ENCODE measurements around the gene IL20RA. TPM values are rescaled to one million over a fixed set of nuclear protein-coding genes. Genes with fewer than 3 reads are reported as not detected.

IL20RA gene
- total RNA-seq, 1 experiment from 2014 or later, result 0.03 TPM

GRCh38 chr6:137056121-137056880 is 11.5 kb upstream of the IL20RA start:
- Histone ChIP-seq H3K36me3 (no peaks in the 10 kb centered on the region), H3K9me3 (no peaks in the 10 kb centered on the region), H3K27me3 (no peaks in the 10 kb centered on the region), H3K4me3 (no peak overlapping the region)
- DNase-seq, result no peak

DNA sequence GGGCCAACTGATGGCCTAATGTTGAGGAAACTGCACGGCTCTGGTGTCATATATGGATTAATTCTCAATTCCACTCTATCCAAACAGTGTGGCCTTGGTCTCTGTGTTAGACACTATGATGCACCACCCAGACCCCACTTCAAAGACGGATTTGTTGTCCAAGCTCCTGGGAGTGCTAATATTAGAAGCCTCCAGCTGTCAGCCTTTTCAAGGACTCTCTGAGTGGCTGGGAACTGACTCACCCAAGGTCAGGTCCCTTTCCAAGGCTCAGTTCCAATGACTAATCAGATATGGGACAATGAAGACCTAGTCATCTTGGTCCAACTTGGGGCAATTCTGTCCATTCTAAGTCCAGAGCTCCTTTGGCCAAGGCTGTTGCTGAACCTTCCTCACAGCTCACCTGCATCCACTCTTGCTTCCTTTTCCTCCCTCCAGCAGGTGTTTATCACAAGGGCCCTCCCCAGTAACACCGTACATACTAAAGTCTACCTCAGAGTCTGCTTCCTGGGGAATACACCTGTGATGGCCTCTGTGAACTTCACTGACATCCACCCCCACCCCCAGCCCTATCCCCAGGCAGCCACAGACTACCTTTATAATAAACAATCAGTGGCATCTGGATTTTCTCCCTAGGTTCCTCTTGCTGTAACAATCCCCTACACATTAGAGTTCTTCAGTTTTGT is 7.2 kb upstream of the IL20RA start:
- Histone ChIP-seq H3K27me3 (no peaks in the 10 kb centered on the region), H3K4me3 (no peak overlapping the region), H3K36me3 (no peaks in the 10 kb centered on the region), H3K9me3 (no peaks in the 10 kb centered on the region)
- no peak for DNase-seq

GRCh38 chr6:137049095-137049494 is 4.3 kb upstream of the IL20RA start:
- Histone ChIP-seq H3K4me3 (no peak overlapping the region), H3K36me3 (no peaks in the 10 kb centered on the region), H3K9me3 (no peaks in the 10 kb centered on the region), H3K27me3 (no peaks in the 10 kb centered on the region)
- DNase-seq, result no peak

- H3K27me3 ChIP-seq, result peaks cover 7% of the 10 kb centered on the region
- H3K9me3 ChIP-seq, result no peaks in the 10 kb centered on the region
- H3K36me3 ChIP-seq, result no peaks in the 10 kb centered on the region
- no peak for DNase-seq
- H3K4me3 ChIP-seq, result no peak overlapping the region
These were observed 2.2 kb upstream of the IL20RA start for GRCh38 chr6:137046871-137047412.

DNA sequence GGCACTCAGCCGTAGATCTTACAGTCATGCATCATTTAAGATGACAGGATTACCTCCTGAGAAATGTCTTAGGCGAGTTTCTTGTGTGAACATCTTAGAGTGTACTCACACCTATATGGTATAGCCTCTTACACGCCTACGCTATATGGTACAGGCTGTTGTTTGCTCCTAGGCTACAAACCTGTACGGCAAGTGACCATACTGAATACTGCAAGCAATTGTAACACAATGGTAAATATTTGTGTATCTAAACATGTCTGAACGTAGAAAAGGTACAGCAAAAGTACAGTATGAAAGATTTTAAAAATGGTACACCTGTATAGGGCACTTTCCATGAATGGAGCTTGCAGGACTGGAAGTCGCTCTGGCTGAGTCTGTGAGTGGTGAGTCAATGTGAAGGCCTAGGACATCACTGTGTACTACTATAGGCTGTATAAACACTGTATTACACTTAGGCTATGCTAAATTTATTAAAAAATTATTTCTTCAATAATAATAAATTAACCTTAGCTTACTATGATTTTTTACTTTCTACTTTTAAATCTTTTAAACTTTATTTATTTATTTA is 541 bp upstream of the IL20RA start:
- peaks cover 7% of the 10 kb centered on the region for H3K27me3 ChIP-seq

DNA sequence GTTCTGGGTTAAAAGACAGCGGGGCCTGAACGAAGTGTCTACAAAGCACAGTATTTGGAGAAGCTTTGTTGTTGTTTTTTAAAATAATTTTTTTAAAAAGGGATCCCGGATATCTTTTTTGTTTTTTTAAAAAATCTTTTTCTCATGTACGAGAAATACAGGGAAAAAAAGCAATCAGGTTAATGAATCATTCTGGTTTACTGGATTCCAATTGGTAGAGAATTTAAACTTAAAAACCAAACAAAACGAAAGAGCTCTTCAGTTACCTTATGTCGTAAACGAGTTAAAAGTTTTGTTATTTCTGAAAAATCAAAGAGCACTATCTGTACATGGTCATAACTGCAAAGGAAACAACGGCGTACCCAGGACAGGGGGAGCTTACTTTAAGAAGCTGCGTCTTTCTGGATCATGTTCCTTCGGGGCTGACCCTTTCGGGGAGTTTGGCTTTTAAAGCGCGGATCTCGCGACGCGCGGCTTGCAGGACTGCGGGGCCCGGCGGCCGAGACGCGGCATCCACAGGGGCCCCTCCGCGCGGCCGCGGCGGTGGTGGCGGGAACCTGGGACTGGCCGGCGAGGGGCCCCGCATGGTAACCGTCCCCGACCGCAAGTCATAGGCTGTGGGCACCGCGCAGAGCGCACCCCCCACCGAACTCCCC is 927 bp downstream of the IL20RA start:
- peaks cover 7% of the 10 kb centered on the region for H3K27me3 ChIP-seq
- peak; percentile 50 for DNase-seq

More for the DNA sequence above, 541 bp upstream of the IL20RA start:
- H3K36me3 ChIP-seq, result no peaks in the 10 kb centered on the region
- no peak overlapping the region for H3K4me3 ChIP-seq
- no peak for DNase-seq
- H3K9me3 ChIP-seq, result no peaks in the 10 kb centered on the region

DNA sequence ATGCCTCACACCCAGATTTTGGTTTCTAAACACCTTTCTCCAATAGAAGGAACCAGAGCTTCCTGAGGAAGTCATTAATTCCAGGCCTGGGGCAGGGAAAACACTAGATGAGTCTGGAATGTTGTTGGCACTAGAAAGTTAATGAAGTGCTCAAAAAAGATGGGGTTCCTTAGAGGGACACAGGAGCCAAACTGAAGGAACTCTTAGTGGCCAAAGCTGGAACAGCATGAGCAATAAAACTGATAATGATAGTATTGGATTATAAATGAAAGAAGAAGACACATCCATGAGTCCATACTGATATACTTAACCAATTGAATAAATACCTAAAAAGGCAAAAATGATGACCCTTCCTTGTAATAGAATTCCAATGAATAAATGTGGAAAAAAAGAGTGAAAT is 4.4 kb downstream of the IL20RA start:
- peaks cover 7% of the 10 kb centered on the region for H3K27me3 ChIP-seq
- no peaks in the 10 kb centered on the region for H3K9me3 ChIP-seq
- no peak for DNase-seq
- no peaks in the 10 kb centered on the region for H3K36me3 ChIP-seq
- no peak overlapping the region for H3K4me3 ChIP-seq

More for the DNA sequence above, 927 bp downstream of the IL20RA start:
- peak overlapping the region; percentile 67 for H3K4me3 ChIP-seq
- H3K9me3 ChIP-seq, result no peaks in the 10 kb centered on the region
- no peaks in the 10 kb centered on the region for H3K36me3 ChIP-seq

DNA sequence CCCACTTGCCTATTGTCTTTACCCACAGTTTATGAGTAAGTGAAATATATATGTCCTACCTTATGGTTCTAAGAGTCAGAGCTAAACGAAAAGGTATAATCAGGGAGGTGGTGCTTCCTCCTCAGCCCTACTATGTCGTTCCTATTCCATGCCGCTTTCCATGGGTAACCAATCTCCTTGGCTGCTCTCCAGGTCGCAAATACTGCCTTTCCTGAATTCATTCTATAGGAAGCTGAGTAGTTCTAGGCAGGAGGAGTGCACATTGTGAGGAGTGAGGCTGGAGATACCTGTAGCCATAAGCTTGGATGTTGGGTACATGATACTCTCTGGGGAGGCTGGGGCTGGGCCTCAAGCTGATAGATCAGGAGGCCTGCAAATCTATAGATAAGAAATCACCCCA is 5.8 kb downstream of the IL20RA start:
- no peak overlapping the region for H3K4me3 ChIP-seq
- H3K9me3 ChIP-seq, result no peaks in the 10 kb centered on the region
- H3K36me3 ChIP-seq, result no peaks in the 10 kb centered on the region
- DNase-seq, result no peak
- peaks cover 7% of the 10 kb centered on the region for H3K27me3 ChIP-seq

DNA sequence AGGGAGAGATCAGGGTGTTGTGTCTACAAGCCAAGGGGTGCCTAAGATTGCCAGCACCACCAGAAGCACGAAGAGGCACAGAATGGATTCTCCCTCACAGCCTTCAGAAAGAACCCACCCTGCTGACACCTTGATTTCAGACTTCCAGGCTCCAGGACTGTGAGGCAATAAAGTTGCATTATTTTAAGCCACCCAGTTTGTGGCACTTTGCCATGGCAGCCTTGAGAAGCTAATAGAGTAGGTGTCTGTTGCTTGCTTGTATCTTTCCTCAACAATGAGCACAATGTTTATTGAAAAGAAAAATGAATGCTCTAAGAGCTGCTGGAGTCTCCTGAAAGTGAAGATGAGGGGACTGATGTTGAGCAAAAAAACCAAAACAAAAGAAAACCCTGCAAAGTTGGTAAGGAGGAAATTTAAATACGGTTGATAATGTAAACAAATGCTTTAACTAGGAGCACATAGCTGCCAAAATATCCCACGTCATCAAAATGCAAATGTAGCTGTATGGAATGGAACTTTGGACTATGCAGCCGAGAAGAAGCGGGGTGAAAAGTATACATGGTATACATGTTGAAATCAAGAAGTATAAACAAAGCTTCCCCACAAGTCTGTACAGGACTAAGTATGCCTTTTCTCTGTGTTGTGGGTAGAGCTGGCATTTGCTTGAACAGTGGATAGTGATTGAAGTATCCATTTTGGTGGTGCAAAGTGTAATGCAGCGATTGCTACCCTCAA is 8.0 kb downstream of the IL20RA start:
- Histone ChIP-seq H3K9me3 (no peaks in the 10 kb centered on the region), H3K36me3 (no peaks in the 10 kb centered on the region), H3K27me3 (no peaks in the 10 kb centered on the region; the same call in 1 of the 2 replicates), H3K4me3 (no peak overlapping the region)
- no peak for DNase-seq

GRCh38 chr6:137033828-137034227 is 10.9 kb downstream of the IL20RA start:
- Histone ChIP-seq H3K27me3 (no peaks in the 10 kb centered on the region; the same call in 1 of the 2 replicates), H3K4me3 (no peak overlapping the region), H3K9me3 (no peaks in the 10 kb centered on the region), H3K36me3 (no peaks in the 10 kb centered on the region)
- no peak for DNase-seq

DNA sequence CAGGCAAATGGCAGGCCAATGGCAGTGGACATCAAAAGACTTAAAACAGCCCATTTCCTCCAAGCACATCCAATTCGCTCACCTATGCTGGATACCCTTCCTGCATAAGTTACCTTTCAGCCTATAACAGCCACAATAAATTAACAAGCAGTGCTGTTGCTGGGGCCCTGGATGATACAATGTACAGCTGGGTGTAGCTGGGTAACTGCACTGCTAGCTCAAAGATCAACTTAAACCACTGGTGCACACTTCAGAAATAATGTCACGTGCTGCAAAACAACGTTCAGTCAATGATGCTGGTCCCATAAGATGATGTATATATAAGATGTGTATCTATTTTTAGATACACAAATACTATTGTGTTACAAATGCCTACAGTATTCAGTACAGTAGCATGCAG is 13.6 kb downstream of the IL20RA start:
- H3K27me3 ChIP-seq, result no peaks in the 10 kb centered on the region; the same call in 1 of the 2 replicates
- H3K36me3 ChIP-seq, result no peaks in the 10 kb centered on the region
- H3K9me3 ChIP-seq, result no peaks in the 10 kb centered on the region
- no peak for DNase-seq
- H3K4me3 ChIP-seq, result no peak overlapping the region

- H3K9me3 ChIP-seq, result no peaks in the 10 kb centered on the region
- H3K27me3 ChIP-seq, result no peaks in the 10 kb centered on the region; the same call in 1 of the 2 replicates
- DNase-seq, result no peak
- no peaks in the 10 kb centered on the region for H3K36me3 ChIP-seq
- no peak overlapping the region for H3K4me3 ChIP-seq
These were observed 15.9 kb downstream of the IL20RA start for GRCh38 chr6:137028912-137029311.

DNA sequence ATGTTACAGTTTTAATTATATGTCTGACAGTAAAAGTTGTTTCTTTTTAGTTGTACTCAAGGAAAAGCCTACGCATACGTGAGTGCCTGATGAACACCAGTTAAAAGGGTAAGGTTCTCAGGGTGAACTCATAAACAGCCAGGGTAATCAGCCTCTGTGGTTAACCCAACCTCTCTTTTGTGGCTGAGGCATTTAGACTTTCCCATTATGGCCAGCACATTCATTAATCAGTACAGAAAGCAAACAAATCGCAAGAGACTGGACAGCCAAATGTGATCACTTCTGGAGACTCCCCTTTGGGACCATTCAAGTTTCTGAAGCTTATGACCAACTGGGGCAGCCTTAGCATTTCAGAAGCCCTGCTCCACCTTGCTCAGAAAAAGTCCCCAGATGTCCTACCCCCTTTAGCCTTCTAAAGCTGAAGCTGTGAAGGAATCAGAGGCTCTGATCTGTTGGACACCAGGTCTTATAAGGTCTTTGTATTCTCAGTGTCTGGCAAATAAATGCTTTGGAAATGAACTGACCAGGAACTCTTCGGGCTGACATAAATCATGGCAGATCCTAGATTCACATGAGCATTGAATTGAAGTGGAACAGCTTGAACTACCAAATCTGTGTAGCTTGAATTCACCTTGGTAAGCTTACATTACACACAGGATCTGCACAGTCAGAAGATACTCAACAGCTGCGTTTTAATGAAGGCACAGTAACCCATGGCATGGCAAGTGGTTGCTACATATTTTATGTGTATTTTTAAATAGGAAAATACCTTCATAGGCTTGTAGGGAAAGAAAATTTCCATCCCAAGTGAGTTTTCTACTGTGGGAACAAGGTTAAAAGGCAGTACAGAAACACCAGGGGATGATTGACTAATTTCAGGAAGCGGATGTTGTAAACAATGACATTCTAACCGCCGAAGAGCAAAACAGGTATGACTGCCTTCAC is 18.7 kb downstream of the IL20RA start:
- Histone ChIP-seq H3K4me3 (no peak overlapping the region), H3K9me3 (no peaks in the 10 kb centered on the region), H3K36me3 (no peaks in the 10 kb centered on the region), H3K27me3 (no peaks in the 10 kb centered on the region; the same call in 1 of the 2 replicates)
- DNase-seq, result no peak

DNA sequence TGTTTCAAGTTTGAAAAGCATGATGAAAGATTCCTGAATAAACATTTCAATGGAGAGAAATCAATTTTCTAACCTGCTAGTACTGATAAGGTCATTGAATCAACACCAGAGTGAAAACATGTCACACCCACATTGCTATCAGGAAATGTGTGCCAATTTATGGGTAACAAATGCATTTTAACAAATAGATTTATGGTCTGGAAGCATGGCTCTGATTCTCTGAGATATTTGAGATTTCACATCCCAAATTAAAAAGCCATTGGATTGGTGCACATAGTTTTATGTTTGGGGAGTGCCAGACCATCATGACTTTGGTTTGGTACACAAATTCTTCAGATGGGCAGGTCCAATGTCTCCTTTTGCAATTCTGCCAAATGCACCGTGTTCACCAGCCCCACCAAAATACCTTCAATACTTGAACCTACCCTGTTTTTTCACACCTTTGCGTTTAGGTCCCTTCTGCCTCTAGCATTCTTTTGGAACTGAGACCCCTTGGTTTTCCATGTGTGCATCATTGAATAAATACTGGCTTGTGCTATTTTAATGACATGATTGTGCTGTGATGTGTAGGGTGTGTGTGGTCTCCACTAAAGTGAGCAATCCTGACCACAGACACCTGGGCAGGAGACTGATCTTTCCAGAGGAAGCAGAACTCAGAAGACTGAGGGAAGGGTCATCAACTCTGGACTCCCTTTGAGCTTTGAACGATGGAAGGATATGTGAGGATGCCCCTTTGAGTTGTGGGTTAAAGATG is 20.4 kb downstream of the IL20RA start:
- Histone ChIP-seq H3K27me3 (peaks cover 2% of the 10 kb centered on the region; the same call in 1 of the 2 replicates), H3K36me3 (no peaks in the 10 kb centered on the region), H3K9me3 (no peaks in the 10 kb centered on the region), H3K4me3 (no peak overlapping the region)
- no peak for DNase-seq

DNA sequence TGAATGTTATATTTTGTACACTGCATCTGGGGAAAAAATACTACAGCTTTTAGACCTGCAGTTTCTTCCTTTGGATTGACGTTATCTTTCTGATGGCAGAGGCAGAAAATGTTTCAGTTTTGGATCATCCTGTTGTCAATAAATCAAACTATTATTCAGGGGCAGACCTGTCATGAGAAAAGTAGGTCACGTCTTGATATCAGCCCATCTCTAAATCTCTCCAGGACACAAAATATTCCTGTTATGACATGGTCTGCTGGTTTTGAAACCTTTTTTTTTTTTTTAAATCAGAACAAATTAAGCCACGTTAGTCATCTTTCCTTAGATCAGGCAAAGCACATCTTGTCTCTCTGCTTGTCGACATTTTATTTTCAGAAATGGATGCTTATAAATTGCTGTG is 24.0 kb downstream of the IL20RA start:
- Histone ChIP-seq H3K9me3 (no peaks in the 10 kb centered on the region), H3K36me3 (no peaks in the 10 kb centered on the region), H3K4me3 (no peak overlapping the region), H3K27me3 (peaks cover 7% of the 10 kb centered on the region; the same call in 1 of the 2 replicates)
- no peak for DNase-seq
